HEK293 (cell line): ENCODE results near the gene PRAC1.
A peak's percentile ranks its signal among the peaks of the same experiment; 100 is the strongest.
"Not testable (repeated sequence)": the region's sequence is repeated elsewhere in the genome, so short reads cannot be mapped to it uniquely, and the experiment has no call there.

Experiments used
- CTCF ChIA-PET: fragments of 350-600 bp; formaldehyde crosslinking; extraction: SDS; loops from one replicate; lab custom pipeline; 2021; ENCODE audit warnings: antibody characterized with exemption; lab: Yijun Ruan, JAX
- POLR2A ChIA-PET: fragments of 300-600 bp; formaldehyde crosslinking; extraction: SDS; loops from one replicate; lab custom pipeline; 2020; ENCODE audit warnings: antibody characterized with exemption, inconsistent platforms; lab: Yijun Ruan, JAX
- H3K27ac ChIP-seq: fragments of 200-500 bp; sonication (Bioruptor generic); 2 replicates; pipeline ENCODE4 v1.5.1; 2014; ENCODE audit warnings: low read depth, low read length, control low read depth, inconsistent platforms; ENCODE audit errors: extremely low read depth
- H3K36me3 ChIP-seq, 2 experiments: fragments of 200-500 bp in 1 of 2; sonication (Bioruptor generic) in 1 of 2; 1 replicate in 1 of 2; 2 replicates in 1 of 2; pipeline ENCODE4 v1.5.1; 2014 to 2017; ENCODE audit warnings: inconsistent platforms in 2 of 2, low read length in 2 of 2; ENCODE audit not compliant: control insufficient read depth in 2 of 2, insufficient read depth in 1 of 2
- H3K4me1 ChIP-seq: fragments of 200-500 bp; sonication (Bioruptor generic); 2 replicates; pipeline ENCODE4 v1.5.1; 2014; ENCODE audit warnings: mild to moderate bottlenecking, low read length, inconsistent platforms; ENCODE audit not compliant: control insufficient read depth, insufficient read depth
- H3K4me3 ChIP-seq: 2 replicates; pipeline ENCODE4 v1.5.1; 2011; ENCODE audit warnings: low read depth, mild to moderate bottlenecking, control low read depth, low read length, moderate library complexity
- H3K9me3 ChIP-seq: fragments of 200-500 bp; sonication (Bioruptor generic); 2 replicates; pipeline ENCODE4 v1.5.1; 2014; ENCODE audit warnings: low read depth, low read length, inconsistent platforms; ENCODE audit not compliant: control insufficient read depth, insufficient read depth
- CTCF ChIP-seq: fragments of 450-650 bp; formaldehyde crosslinking; IDR thresholded peaks from 2 replicates; pipeline ENCODE4 v1.5.1; 2016; ENCODE audit warnings: missing biosample characterization, missing genetic modification characterization
- GLIS1 ChIP-seq: fragments of 450-650 bp; formaldehyde crosslinking; IDR thresholded peaks from 2 replicates; pipeline ENCODE4 v1.5.1; 2016; ENCODE audit warnings: missing biosample characterization, missing genetic modification characterization
- HIC1 ChIP-seq: fragments of 450-650 bp; formaldehyde crosslinking; IDR thresholded peaks from 2 replicates; pipeline ENCODE4 v1.5.1; 2016; ENCODE audit warnings: missing biosample characterization, missing genetic modification characterization
- ZNF121 ChIP-seq: fragments of 450-650 bp; formaldehyde crosslinking; IDR thresholded peaks from 2 replicates; pipeline ENCODE4 v1.5.1; 2016; ENCODE audit warnings: missing biosample characterization, missing genetic modification characterization
- ZNF335 ChIP-seq: fragments of 450-650 bp; formaldehyde crosslinking; conservative IDR thresholded peaks from 2 replicates; pipeline ENCODE4 v1.5.1; 2016; ENCODE audit warnings: missing biosample characterization, missing genetic modification characterization
- ZNF629 ChIP-seq: fragments of 450-650 bp; formaldehyde crosslinking; IDR thresholded peaks from 2 replicates; pipeline ENCODE4 v1.5.1; 2017; ENCODE audit warnings: missing biosample characterization, missing genetic modification characterization

Gene PRAC1

GRCh38 chr17:48717367-48718226 lies 4.7 kb downstream of the PRAC1 start (continued):
- no peak for TF ChIP-seq HIC1 (tag by site-specific recombination)

GRCh38 chr17:48716549-48716948 lies 5.8 kb downstream of the PRAC1 start:
- CTCF ChIA-PET: interaction anchor here (0.6 to 14.1 kb wide), 6 partner anchors 11 to 162 kb away, joined by 3 to 246 read pairs (median 6); no protein-coding TSS in a partner anchor
- POLR2A ChIA-PET, H3K4me1 ChIP-seq, H3K4me3 ChIP-seq, H3K36me3 ChIP-seq, H3K9me3 ChIP-seq, H3K27ac ChIP-seq: not testable (repeated sequence)
- 0 out of 2 replicates have a peak, but pooled peaks have one; percentile 49 for TF ChIP-seq ZNF121 (tag by site-specific recombination)

GRCh38 chr17:48715496-48716399 lies 6.6 kb downstream of the PRAC1 start:
- Histone ChIP-seq H3K27ac (no peak overlapping the region), H3K9me3 (no peaks in the 10 kb centered on the region), H3K4me1 (no peaks in the 10 kb centered on the region), H3K36me3 (no peaks in the 10 kb centered on the region), H3K4me3 (no peak overlapping the region)
- ChIA-PET POLR2A (no interaction called here), CTCF (interaction anchor here (0.6 to 2.4 kb wide), 6 partner anchors 9 to 163 kb away, joined by 3 to 16 read pairs (median 7); no protein-coding TSS in a partner anchor)
- no peak for TF ChIP-seq CTCF (tag by site-specific recombination)
- 0 out of 2 replicates have a peak, but pooled peaks have one; percentile 16 for TF ChIP-seq ZNF335

GRCh38 chr17:48711128-48711527 lies 11.2 kb downstream of the PRAC1 start:
- no peak overlapping the region for H3K4me3 ChIP-seq
- H3K27ac ChIP-seq: no peak overlapping the region
- ChIA-PET CTCF (interaction anchor here (0.9 to 3.9 kb wide), 4 partner anchors 13 to 176 kb away, joined by 3 to 15 read pairs (median 6); no protein-coding TSS in a partner anchor), POLR2A (interaction anchor here (1.0 kb wide), 1 partner anchor 23 kb away, joined by 4 read pairs; no protein-coding TSS in a partner anchor)
- TF ChIP-seq ZNF629 (tag by site-specific recombination) (no peak), GLIS1 (peak; percentile 78)
- H3K36me3 ChIP-seq: no peaks in the 10 kb centered on the region
- H3K9me3 ChIP-seq: no peaks in the 10 kb centered on the region
- no peaks in the 10 kb centered on the region for H3K4me1 ChIP-seq
